EL (cell line): ENCODE results near the gene CST7.

ENCODE experiments used
- DNase-seq: peaks from one replicate; pipeline ENCODE4 v3.0.0-alpha.2; 2016

CST7 gene

DNA sequence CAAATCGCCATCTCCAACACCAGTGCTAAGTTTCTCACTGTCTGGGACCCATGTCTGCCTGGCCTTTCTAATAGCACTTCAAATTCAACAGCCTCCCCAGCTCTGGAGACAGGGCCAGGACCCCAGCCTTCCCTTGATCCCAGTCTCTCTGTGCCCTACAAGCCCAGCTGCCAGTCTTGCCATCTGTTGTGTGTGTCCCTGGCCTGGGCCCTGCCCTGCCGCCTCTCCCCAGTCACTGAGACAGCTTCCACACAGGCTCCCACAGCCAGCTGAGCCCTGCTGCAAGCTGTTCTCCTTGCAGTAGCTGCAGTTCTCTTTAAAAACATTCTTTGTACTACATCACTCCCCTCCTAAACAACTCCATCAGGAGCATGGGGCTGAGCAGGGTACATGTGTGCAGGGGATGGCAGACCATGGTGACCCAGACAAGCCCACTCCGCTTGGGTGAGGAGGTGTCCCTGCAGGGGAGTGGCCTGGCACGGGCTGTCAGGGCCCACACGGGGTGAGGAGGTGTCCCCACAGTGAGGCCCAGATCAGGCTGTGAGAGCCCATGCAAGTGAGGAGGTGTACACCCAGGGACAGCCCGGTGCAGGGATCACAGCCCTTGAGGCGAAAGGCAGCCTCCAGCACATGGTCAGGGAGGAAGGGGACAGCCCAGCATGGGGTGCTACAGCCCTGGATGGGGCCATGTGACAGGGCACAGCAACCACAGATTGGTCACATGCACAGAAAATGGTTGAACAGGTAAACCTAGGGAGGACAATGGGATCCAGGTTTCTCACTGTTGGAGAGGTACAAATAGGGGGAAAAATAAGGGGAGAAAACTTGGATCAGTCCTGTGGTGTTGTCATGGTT is 16.2 kb downstream of the CST7 start:
- no peak for DNase-seq

DNA sequence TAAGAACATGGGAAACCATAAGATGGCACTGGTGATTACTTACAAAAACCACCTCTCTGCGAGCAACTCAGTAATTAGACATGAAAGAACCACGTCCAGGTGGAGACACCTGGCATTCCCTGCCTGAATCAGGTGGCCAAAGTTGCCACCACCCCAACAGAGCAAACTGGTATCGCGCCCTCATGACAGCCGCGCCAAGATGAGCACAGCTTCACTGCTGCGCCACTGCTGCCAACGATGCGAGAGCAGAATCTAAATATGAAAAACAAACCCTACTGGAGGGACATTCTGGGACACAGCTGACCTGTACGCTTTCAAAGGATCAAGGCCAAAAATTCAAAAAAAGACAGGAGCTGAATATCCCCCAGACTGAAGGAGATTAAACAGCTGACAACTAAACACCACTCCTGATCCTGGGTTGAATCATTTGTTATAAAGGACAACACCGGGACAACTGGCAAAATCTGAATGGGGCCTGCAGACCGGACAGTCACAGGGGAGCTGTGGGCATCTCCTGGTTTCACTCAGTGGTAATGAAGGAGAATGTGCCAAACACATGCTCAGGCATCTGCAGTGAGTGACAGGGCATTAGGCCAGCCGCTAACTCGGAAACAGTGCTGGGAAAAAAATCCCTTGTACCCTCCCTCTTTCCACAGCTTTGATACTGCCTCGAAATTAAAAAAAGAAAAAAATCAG is 17.4 kb downstream of the CST7 start:
- no peak for DNase-seq

DNA sequence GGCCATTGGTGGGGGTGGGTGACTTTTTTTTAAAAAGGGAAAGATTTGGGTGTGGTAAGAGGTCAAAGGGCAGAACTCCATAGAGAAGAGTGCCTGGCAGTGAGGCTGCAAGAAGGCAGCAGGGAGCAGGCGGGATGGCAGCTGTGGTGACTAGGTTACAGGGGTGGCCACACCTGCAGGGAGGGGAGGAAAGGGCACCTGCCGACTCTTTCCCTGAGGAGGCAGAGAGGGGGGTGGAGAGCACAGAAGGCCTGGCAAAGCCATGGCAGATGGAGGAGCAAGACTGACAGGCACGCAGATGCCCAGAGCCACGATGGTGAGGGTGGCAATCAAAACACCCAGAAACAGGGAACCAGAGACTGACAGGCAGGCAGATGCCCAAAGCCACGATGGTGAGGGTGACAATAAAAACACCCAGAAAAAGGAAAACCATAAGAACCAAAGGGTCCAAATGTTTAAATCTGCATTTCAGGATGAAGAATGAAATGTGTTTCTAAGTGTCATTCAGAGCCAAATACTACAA is 19.3 kb downstream of the CST7 start:
- no peak for DNase-seq

DNA sequence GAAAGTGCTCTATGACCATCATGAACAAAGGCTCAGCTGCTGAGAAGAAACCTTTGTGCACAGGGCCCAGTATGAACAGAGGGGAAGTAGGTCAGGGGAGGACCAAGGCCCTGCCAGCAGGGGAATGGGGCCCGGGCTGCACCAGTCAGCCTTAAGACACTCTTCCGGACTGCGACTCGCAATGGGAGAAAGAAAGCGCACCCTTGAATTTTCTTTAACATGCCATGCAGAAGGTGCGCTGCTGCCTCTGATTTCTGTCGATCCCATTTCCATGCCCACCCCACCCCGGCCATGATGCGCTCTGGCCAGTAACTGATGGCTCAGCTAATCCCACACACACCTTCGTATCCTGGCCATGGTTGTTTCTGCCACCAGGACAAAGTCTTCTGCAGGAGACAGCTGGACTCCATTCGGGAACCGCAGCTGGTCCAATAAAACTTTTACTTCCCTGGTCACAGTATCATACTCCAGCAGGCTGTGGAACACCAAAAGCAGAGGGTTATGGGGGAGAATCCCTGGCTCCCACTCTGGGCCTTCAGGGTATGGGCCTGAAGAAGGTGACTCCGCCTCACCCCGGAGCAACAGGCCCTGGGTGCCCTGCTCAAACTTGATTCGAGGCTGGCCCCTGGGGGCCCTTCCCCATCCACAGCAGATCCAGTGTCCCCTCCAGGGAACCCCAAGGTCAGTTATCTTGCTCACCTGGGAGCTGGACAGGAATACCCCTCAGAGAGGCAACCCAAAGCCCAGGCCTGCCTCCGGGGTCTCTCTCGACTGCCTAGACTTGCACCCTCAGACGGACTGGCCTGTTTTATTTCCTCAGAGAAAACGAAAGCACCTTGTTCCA is 20.3 kb downstream of the CST7 start:
- no peak for DNase-seq

DNA sequence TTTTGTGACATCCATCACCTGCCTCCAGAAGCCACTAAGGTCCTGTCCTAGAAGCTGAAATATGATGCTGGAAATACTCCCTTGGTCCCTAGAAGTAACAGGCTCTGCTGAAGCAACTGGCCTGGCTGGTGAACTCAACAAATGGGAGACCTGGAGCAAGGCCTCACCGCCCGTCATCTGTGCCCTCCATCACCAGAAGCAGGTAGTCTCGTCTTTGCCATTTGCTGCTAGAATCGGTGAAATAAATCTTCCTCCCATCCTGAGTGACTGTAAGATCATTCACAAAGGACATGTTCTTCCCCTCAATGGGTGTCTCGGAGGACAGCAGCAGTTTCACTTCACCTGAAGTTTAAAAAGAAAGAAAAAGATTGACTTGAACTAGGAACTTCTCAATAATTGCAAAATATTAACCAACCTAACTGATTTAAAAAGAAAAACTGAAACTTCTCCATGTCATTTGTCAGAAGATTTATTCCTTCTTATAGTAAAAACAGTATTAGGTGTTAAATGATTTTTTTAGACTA is 21.0 kb downstream of the CST7 start:
- DNase-seq = no peak

DNA sequence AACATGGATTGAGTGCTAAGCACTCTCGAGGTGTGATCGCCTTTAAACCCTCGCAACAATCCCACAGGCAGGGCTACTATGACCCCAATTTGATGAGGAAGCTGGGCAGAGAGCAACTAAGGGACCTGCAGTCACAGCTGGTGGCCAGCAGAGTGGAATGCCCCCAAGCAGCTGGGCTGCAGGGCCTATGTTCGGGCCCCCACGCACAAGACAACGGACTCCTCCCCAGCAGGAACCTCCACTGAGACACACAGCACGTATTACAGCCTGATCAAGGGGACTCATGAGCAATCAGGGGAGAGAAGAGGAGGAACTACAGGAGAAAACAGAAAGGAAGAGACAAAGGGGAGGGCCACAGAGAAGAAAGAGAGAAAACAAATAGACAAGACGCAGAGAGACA is 21.7 kb downstream of the CST7 start:
- DNase-seq = no peak

DNA sequence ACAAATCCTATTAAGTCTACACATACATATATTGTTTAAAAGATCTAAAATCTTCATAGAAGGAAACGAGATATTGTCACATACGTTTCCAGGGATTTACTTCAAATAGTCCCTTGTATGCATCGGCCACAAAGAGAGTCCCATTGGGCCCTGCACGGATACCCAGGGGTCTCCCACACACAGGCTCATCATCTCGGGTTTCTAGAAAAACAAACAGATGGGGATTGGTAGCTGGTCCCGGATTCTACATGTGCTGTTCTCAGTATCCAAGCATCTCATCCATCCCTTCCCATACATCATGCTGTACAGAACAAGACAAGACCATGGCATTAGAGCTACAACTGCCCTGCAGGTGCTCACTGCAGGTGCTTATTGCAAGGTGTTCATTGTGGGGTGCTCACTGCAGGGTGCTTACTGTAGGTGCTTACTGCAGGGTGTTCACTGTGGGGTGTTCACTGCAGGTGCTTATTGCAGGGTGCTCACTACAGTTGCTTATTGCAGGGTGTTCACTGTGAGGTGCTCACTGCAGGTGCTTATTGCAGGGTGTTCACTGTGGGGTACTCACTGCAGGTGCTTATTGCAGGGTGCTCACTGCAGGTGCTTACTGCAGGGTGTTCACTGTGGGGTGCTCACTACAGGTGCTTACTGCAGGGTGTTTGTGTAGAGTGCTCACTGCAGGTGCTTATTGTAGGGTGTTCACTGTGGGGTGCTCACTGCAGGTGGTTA is 22.5 kb downstream of the CST7 start:
- DNase-seq = no peak

DNA sequence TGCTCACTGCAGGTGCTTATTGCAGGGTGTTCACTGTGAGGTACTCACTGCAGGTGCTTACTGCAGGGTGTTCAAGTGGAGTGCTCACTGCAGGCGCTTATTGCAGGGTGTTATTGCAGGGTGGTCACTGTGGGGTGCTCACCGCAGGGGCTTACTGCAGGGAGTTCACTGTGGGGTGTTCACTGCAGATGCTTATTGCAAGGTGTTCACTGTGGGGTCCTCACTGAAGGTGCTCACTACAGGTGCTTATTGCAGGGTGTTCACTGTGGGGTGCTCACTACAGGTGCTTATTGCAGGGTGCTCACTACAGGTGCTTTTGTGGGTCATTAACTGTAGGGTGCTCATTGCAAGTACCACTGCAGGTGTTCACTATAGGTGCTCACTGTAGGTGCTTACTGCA is 23.3 kb downstream of the CST7 start:
- DNase-seq = no peak

DNA sequence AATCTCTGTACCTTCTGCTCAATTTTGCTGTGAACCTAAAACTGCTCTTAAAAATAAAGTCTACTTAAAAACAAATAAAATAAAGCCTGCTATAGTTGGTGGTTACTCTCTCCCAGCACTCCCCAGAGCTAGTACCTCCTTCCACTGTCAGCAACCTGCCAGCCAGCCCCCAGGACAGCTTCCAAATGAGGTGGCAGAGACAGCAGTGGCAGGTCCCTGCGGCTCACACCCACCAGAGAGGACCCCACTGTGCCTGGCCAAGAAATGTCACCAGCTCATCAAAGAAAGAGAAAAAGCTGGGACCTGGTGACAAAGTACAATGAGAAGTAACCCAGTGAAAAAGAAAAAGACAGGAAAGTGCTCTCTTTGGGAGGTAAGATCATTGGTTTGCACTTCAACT is 28.3 kb downstream of the CST7 start:
- no peak for DNase-seq

DNA sequence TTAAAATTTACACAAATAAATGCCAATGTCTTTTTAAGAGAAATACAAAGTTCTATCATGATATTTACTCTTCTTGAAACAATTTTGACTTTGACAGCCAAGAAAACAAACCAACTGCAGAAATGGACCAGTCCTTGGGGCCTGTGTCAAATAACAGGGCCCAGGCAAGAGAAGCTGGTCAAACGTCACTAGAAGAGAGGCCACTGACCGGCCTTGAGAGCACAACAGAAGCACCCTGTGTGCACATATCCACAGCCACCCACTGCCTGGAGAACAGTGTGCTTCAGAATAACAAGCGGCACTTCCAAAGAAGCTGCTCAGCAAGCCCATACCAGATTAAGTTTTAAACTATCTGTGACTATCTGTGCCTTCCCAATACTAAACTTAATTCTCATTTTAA is 28.7 kb downstream of the CST7 start:
- DNase-seq = no peak

DNA sequence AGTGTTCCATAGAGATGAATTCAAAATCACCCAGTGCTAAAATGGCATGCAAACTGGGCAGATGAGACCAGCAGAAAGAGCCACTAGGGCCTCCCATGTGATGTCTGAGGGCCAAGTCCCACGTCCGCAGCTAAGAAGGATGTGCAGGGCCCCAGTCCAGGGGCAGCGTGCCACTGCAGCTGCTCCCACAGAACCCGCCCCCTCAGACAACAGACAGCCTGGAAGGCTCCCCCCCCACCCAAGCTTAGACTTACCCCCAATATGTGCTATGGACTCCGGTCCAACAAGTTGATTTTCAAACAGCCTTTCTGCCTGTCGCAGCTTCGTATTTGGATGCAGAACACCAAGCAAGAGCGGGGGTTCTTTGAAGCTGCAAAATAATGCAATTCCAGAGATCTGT is 29.4 kb downstream of the CST7 start:
- no peak for DNase-seq

DNA sequence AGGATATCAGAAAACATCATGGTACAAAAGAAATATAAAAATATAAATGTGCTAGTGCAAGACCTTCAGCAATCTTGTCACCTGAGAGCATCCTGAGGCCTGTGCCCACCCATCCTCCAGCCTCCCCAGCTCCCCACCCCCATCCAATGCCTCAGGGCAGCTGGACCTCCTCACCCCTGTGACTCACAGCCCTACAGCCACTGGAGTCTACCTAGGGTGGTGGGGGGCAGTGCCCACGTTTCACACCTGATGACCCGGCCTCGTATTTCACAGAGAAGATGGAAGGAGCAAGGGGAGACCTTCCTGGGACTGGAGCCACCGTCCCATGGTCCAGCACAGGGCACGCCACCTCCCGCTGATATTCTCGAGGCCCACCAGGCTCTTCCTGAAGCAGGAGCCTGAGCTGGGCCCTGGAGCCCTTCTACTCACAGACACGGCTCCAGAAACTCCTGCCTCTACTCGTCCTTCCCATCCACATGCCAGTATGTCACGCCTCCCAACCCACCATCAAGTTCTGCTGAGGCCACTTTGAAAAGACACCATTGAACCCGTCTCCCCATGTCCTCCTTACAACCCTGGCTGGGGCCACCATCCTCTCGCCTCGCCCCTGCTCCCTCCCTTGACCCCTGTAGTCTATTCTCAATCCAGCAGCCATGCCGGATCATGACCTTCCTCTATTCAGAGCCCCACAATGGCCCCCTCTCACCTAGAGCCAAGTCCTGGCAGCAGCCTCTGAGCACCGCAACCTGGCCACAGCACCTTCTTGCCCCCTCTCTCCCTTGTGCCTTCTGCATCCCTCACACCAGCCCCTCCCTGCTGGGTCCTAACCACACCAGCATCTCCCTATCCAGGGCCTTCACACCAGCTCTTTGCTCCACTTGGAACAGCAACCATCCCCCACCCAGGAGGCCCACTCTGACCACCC is 30.2 kb downstream of the CST7 start:
- no peak for DNase-seq

DNA sequence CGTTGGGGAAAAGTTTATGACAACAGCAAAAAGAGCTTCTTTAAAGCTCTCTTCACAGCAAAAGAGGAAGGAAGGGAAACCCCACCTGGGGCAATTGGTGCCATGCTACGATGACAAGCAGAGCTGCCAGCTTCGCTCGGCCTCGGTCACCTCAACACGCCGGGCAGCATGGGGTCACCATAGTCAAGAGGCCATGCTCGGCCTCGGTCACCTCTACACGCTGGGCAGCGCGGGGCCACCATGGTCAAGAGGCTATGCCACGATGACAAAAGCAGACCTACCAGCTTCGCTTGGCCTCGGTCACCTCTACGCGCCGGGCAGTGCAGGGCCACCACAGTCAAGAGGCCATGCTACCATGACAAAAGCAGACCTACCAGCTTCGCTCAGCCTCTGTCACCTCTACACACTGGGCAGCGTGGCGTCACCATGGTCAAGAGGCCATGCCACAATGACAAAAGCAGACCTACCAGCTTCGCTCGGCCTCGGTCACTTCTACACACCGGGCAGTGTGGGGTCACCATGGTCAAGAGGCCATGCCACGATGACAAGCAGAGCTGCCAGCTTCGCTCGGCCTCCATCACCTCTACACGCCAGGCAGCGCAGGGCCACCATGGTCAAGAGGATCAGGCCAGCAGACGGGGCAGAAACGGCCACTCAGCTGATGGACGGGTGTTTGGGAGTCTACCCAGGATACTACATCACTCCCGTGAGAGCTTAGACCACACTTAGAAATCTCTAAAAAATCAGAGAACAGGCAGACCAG is 31.4 kb downstream of the CST7 start:
- no peak for DNase-seq

DNA sequence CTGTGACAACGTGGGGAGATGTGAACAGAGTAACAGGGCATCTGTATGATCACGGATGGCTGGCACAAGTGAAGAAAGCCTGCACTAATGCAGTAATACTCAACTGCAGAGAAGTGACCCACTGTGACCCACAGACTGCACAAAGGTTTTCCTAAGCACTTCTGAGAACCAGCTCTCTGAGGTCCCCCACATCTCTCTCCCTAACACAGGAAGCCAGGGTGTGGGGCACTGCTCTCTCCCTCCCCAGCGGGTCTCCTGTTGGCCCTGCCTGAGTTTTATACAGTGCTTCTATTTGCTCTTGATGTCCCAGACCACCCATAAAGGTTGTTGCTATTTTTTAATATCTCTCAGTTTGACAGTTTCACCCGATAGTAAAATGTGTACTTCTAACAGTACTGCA is 32.2 kb downstream of the CST7 start:
- DNase-seq = no peak

DNA sequence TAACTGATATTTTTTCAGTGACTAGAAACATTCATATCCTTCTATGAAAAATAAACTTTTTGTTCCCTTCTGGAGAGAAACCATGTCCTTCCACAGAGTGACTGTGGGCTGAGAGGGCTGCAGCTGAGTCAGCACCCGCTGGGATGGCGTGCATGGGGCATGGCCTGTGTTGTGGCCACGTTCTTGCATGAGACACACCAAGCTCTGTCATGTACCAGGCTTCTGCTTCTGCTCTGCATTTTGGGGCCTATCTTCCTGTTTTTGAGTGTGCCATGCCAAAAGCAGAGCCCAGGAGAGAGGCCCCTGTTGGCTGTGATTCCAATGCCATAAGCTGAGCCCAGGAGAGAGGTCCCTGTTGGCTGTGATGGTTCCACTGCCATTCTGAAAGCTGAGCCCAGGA is 32.7 kb downstream of the CST7 start:
- DNase-seq = no peak

DNA sequence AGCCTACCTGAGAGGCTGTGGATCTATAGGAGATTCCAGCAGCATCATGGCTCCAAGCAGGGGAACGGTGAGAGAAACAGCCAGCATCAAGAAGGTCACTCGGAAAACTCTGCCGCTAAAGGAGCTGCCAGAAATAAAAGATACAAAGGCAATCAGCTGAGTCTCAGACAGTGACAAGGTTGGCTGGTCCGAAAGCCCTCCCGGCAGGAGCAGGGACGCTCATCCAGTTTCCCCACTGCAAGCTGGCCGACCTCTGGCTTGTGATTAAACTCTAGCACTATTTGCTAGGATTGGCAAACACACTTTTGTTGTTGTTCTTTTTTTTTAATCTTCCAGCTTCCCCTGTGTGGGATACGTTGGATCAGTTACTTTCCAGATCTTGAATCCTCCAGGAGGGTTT is 34.8 kb downstream of the CST7 start:
- DNase-seq = no peak

DNA sequence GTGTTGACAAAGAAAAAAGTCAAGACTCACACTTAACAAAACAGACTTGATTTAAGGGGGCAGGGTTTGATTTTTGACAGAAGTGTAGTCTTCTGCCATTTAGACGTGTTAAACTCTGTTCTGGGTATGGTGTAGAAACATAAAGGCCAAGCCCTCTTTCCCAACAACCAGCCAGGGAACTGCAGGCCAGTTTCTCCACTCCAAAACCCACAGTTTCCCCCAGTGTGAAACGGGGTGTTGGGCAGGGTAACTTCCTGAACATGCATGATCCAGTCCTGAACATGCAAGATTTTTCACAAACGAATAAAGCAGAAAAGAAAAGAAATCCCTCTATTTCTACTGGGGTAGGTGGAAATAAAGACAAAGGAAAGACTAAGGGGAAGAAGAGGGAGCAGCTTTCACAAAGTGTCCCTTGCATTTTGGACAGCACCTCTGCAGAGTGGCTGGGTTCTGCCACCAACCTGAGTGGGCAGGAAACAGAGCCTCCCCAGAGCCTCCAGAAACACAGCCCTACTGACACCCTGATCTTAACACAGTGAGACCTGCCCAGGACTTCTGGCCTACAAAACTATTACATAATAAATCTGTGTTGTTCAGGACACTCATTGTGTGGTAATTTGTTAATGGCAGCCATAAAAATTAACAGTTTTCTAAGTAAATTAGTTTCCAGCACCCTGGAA is 36.0 kb downstream of the CST7 start:
- DNase-seq = no peak

DNA sequence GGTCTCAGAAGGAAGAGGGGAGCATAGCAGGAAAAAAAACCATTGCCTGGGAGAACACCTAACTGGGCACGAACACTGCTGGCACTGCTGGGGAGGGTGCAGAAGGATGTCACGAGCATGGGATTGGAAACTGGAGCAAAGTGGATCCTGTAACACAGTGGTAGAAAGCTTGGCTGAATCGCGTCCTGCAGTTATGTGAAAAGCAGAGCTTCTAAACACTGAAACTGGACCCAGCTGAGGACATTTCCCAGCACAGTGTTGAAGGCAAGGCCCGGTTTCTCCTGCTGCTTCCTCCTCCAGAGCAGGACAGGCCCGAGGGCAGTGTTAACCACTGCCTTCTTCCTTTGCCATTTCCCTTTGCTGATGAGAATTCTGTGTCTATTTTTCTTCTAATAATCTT is 36.7 kb downstream of the CST7 start:
- DNase-seq = no peak

DNA sequence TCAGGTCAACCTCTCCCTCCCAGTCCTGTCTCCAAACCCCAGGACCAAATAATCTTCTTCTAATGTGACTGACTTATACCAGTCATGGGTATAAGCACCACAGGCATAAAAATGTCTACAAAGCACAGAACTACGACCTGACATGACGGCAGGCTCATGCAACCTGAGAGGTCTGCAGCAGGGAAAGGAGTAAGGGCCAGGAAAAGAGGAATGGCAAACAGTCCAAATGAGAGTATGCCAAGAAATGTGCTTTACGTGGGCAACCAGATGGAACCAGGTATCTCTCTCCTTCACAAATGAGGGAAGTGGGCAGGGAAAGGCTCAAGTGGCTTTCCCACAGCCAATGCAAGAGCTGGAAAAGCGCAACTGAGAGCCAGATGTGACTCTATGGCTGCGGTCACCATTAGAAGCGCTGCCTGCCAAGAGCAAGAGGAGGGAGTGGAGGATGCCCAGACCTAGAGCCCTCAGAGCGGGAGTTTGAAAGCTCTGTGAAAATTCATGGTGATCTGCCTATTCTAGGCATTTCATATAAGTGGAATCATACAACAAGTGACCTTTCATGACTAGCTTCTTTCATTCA is 37.5 kb downstream of the CST7 start:
- no peak for DNase-seq

DNA sequence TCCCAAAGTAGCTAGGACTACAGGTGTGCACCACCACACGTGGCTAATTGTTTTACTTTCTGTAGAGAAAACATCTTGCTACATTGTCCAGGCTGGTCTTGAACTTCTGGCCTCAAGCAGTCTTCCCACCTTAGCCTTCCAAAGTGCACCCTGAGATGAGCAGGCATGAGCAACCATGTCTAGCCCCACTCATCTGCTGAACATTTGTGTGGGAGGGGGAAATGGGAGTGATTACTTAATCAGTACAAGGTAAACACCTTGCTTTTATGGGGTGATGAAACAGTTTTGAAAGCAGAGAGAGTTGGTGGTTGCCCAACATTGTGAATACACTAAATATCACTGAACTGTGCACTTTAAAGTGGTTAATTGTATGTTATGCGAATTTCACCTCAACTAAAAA is 38.2 kb downstream of the CST7 start:
- DNase-seq = no peak
